ENCODE results near the gene CRHR1. TPM values are rescaled to one million over a fixed set of nuclear protein-coding genes. Genes with fewer than 3 reads are reported as not detected.

The CRHR1 gene
- total RNA-seq, 4 donors from 2014 or later: 0.40 TPM; not detected in 3

GRCh38 chr17:45836047-45837044, 52.2 kb downstream of the CRHR1 start:
- H3K4me3 ChIP-seq: no peak overlapping the region
- no peak for DNase-seq
- H3K9me3 ChIP-seq: no peaks in the 10 kb centered on the region
- H3K4me1 ChIP-seq: no peaks in the 10 kb centered on the region
- TF ChIP-seq CTCF (IDR thresholded peaks at IDR 0.05) (no peak), POLR2A (IDR thresholded peaks at IDR 0.05) (no peak)
- H3K27ac ChIP-seq: no peak overlapping the region
- H3K36me3 ChIP-seq: no peaks in the 10 kb centered on the region
- no peaks in the 10 kb centered on the region for H3K27me3 ChIP-seq

- no peak overlapping the region for H3K4me3 ChIP-seq
- no peaks in the 10 kb centered on the region for H3K9me3 ChIP-seq
- no peak for DNase-seq
- H3K27me3 ChIP-seq: no peaks in the 10 kb centered on the region
- TF ChIP-seq POLR2A (IDR thresholded peaks at IDR 0.05): no peak
- no peak for TF ChIP-seq CTCF (IDR thresholded peaks at IDR 0.05)
- no peaks in the 10 kb centered on the region for H3K4me1 ChIP-seq
- no peaks in the 10 kb centered on the region for H3K36me3 ChIP-seq
- no peak overlapping the region for H3K27ac ChIP-seq
These were observed 53.1 kb downstream of the CRHR1 start for GRCh38 chr17:45837187-45837586.

GRCh38 chr17:45837603-45838002, 53.5 kb downstream of the CRHR1 start:
- Histone ChIP-seq H3K4me1 (no peaks in the 10 kb centered on the region), H3K27ac (no peak overlapping the region), H3K9me3 (no peaks in the 10 kb centered on the region), H3K36me3 (no peaks in the 10 kb centered on the region), H3K4me3 (no peak overlapping the region), H3K27me3 (no peaks in the 10 kb centered on the region)
- no peak for TF ChIP-seq POLR2A (IDR thresholded peaks at IDR 0.05)
- TF ChIP-seq CTCF (IDR thresholded peaks at IDR 0.05): no peak
- DNase-seq: no peak

GRCh38 chr17:45838751-45839295, 54.7 kb downstream of the CRHR1 start:
- Histone ChIP-seq H3K36me3 (no peaks in the 10 kb centered on the region), H3K4me3 (no peak overlapping the region), H3K27ac (no peak overlapping the region), H3K4me1 (no peaks in the 10 kb centered on the region), H3K27me3 (no peaks in the 10 kb centered on the region), H3K9me3 (no peaks in the 10 kb centered on the region)
- TF ChIP-seq CTCF (IDR thresholded peaks at IDR 0.05): no peak
- TF ChIP-seq POLR2A (IDR thresholded peaks at IDR 0.05): no peak
- DNase-seq: no peak

- Histone ChIP-seq H3K27me3 (no peaks in the 10 kb centered on the region), H3K4me1 (no peaks in the 10 kb centered on the region), H3K9me3 (no peaks in the 10 kb centered on the region), H3K27ac (no peak overlapping the region), H3K4me3 (no peak overlapping the region), H3K36me3 (no peaks in the 10 kb centered on the region)
- TF ChIP-seq POLR2A (IDR thresholded peaks at IDR 0.05): no peak
- no peak for TF ChIP-seq CTCF (IDR thresholded peaks at IDR 0.05)
- no peak for DNase-seq
These were observed 55.3 kb downstream of the CRHR1 start for GRCh38 chr17:45839442-45839841.
